NCI-H345 treated with DMSO at 0.1 percent for 48 hours (cell line): ENCODE data around the gene MYO1E.
"Not testable (repeated sequence)": the region's sequence is repeated elsewhere in the genome, so short reads cannot be mapped to it uniquely, and the experiment has no call there.

Source experiments
- DNase-seq: peaks from one replicate; lab custom pipeline; 2025; ENCODE audit not compliant: unreplicated experiment; lab: John Stamatoyannopoulos, UW

MYO1E gene

GRCh38 chr15:59372352-59373211, at the start of gene MYO1E:
Gene MYO1E (minus strand): TSS chr15:59372871. CDS start chr15:59372500, 371 bp downstream.
- peak; percentile 79 for DNase-seq

GRCh38 chr15:59420986-59421618, 48.4 kb upstream of the MYO1E start:
- DNase-seq: no peak

GRCh38 chr15:59420108-59420507, 47.4 kb upstream of the MYO1E start:
- no peak for DNase-seq

GRCh38 chr15:59419170-59419569, 46.5 kb upstream of the MYO1E start:
- DNase-seq: no peak

- no peak for DNase-seq
These were observed 44.1 kb upstream of the MYO1E start for GRCh38 chr15:59416816-59417215.

GRCh38 chr15:59413577-59413976, 40.9 kb upstream of the MYO1E start:
- DNase-seq: no peak

GRCh38 chr15:59410391-59410896, 37.8 kb upstream of the MYO1E start:
- no peak for DNase-seq

GRCh38 chr15:59407946-59408345, 35.3 kb upstream of the MYO1E start:
- no peak for DNase-seq

GRCh38 chr15:59406446-59406845, 33.8 kb upstream of the MYO1E start:
- DNase-seq: no peak

GRCh38 chr15:59405079-59405478, 32.4 kb upstream of the MYO1E start:
- no peak for DNase-seq

GRCh38 chr15:59401824-59402569, 29.3 kb upstream of the MYO1E start:
- peak; percentile 63 for DNase-seq

GRCh38 chr15:59401051-59401823, 28.6 kb upstream of the MYO1E start:
- DNase-seq: not testable (repeated sequence)

GRCh38 chr15:59400103-59400813, 27.6 kb upstream of the MYO1E start:
- no peak for DNase-seq

- no peak for DNase-seq
These were observed 26.9 kb upstream of the MYO1E start for GRCh38 chr15:59399465-59400102.

- no peak for DNase-seq
These were observed 25.5 kb upstream of the MYO1E start for GRCh38 chr15:59398220-59398619.

GRCh38 chr15:59396679-59397078, 24.0 kb upstream of the MYO1E start:
- DNase-seq: no peak

GRCh38 chr15:59396211-59396610, 23.5 kb upstream of the MYO1E start:
- DNase-seq: no peak

GRCh38 chr15:59394166-59394661, 21.5 kb upstream of the MYO1E start:
- DNase-seq: no peak

GRCh38 chr15:59392299-59392698, 19.6 kb upstream of the MYO1E start:
- DNase-seq: no peak
